Activated T-cell treated with anti-CD3 and anti-CD28 coated beads for 1 hour (primary cell): ENCODE data around the gene POM121C.
"Not testable (repeated sequence)": the region's sequence is repeated elsewhere in the genome, so short reads cannot be mapped to it uniquely, and the experiment has no call there.

Experiments used
- DNase-seq: peaks from one replicate; pipeline ENCODE4 v3.0.0-alpha.2; 2020; ENCODE audit warnings: low read depth

The POM121C gene

DNA sequence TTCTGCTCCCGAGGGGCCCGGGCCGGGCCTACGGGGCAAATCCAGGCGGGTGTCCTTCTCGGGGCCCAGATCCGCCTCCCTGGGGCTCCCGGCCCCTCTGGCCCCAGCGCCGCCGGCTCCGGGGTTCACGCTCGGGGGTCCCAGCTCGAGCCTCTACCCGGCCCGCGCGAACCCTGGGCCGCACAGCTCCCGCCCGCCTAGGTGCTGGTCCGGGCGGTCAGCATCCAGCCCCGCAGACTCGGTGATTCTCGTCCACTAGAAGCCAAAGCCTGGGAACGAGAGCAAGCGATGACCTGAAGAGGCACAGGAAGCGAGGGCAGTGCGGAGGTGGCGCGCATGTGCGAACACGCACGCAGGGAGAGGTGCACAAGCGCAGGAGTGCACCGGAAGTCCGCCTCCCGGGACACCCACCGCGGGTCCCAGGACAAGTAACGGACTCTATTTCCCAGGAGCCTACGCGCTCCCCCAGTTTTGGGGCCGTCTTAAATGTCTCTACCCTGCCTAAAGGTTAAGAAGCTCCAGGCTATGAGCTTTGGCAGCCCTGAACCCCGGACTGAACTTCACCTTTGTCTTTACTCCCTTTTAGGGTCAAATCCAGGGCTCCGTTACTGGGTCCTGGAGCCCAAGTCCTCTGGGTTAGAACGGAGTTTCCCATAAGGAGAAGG, at the start of gene POM121C:
TSS of gene POM121C (minus strand) at position 321 of the 665 bp plus-strand sequence. CDS start 44,803 bp downstream, outside the sequence.
- DNase-seq: peak; percentile 72

DNA sequence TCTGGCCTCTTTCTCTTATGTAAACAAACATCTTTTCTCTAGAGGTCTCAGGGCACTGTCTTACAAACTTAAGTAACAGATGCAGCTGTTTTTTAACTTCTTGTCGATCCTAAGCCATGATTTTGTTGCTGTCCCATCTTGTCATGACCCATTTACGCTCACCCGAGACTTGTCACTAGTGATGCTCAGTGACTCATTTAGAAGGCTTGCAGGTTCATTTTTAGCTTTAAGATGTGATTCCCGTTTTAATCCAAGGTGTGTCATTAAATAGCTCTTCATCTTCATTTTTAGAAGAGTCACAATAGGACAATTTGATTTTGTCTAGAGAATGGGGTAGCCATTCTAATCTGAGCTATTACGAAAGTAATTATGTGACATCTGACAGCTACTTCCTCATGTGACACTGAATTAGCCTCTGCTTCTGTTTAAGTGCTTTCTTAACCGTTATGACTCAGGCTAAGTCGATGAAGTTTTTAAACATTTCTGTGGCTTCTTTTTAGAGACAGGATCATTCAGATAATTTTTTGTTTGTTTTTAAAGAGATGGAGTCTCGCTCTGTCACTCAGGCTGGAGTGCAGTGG, 48.7 kb upstream of the POM121C start:
- no peak for DNase-seq

DNA sequence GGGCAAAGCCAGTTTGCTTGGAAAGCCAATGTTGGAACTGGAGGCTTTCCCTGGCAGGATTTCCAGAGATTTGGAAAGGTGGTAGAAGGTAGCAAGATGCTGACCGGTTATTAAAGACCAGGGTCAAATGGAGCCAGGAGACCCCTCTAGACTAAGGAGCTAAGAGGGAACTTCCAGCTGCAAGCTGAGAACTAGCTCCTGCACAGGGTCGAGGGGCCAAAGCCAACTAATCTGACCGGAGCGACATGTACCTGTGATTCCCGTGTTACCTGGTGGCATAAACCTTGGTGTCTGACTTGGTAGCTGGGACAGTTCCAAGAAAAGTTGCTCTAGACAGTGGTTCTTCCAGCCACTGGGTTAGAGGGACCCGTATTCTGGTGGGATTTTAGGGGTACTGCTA, 47.8 kb upstream of the POM121C start:
- no peak for DNase-seq

DNA sequence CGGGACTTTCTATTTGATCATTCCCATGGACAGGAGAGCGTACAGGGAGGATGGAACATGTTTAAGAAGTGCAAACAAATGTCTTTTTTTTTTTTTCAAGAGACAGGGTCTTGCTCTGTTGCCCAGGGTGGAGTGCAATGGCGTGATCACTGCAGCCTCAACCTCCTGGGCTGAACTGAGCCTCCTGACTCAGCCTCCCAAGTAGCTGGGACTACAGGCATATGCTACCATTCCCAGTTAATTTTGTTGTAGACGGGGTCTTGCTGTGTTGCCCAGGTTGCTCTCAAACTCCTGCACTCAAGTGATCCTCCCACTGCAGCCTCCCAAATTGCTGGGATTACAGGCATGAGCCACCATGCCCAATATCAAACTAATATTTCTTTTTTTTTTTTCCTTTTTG, 46.5 kb upstream of the POM121C start:
- no peak for DNase-seq

DNA sequence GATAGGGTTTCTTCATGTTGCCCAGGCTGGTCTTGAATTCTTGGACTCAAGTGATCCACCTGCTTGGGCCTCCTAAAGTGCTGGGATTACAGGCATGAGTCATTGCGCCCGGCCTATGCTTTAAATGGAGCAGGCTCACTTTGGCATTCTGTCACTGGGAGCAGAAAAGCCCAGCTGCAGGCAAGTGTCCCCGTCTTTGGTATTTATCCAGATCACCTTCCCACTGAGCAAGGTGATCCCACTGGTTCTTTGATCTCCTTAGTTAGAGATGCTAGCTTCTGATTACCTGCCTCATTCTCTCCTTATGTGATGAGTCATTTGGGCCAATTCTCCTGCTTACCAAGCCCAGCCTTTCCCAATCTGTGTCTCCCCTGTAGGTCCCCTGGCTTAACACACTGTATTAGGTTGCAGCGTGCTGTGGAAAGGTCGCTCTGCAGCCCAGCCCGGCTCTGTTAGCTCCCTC, 45.3 kb upstream of the POM121C start:
- DNase-seq: no peak

DNA sequence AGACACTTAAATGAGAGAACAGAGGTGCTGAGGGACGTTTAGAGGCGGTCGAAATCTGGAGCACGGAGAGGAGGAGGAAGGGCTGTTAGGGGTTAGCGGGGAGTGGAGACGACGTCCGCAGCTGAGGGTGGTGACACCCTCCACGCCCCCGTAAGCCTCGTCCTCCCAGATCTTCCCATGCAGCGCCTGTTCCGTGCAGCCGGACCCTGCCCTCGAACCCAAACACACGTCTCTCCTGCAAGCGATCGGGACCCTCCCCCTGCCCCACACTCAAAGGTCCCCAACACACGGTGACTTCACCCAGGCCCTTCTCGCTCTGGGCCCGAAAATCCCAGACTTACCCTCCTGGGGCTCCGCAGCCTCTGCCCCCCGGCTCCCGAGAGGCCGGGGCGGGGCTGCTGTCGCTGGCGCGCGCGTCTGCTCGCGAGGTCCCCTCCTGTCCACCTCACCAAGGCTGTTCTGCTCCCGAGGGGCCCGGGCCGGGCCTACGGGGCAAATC, 41.2 kb upstream of the POM121C start:
- DNase-seq: not testable (repeated sequence)

DNA sequence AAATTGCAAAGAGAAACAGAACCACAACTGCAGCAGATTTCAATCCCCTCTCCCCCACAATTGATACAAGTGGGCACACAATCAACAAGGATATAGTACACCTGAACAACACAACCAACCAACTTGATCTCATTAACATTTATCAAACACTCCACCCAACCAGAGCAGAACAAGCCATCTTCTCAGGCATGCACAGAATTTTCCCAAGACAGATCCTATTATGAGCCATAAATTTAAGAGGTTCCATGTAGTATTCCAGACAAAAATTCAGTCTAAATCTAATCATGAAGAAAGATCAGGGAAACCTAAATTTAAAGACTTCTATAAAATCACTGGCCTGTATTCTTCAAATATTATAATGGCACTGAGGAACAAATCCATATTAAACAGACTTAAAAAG, 35.6 kb upstream of the POM121C start:
- not testable (repeated sequence) for DNase-seq

DNA sequence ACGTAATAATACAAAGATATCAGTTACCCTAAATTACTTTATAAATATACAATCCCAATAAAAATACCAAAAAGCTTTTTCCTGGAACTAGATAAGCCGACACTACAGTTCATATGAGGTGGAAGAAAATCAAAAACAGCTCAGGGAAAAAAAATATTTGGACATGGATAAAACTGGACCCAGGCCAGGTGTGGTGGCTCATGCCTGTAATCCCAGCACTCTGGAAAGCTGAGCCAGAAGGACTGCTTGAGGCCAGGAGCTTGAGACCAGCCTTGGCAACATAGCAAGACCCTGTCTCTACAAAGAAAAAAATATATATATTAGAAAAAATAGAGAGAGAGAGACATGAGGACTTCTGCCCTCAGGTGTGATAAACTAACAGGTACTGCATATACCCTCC, 32.7 kb upstream of the POM121C start:
- DNase-seq: not testable (repeated sequence)

DNA sequence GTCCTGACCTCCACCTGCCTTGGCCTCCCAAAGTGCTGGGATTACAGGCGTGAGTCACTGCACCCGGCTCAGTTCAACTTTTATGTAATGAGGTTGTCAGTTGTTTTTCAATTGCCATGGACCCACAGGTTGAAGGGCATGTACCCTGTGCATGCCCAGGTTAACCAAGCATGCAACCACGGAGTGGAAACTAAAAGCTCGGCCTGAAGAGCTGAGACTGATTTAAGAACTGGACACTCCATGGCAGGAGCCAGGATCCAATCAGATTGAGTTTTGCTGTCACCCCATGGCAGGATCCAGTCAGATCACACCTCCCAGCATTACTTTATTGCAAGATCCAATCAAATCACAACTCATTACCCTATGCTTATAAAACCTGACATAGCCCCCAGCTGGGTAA, 22.9 kb upstream of the POM121C start:
- not testable (repeated sequence) for DNase-seq

DNA sequence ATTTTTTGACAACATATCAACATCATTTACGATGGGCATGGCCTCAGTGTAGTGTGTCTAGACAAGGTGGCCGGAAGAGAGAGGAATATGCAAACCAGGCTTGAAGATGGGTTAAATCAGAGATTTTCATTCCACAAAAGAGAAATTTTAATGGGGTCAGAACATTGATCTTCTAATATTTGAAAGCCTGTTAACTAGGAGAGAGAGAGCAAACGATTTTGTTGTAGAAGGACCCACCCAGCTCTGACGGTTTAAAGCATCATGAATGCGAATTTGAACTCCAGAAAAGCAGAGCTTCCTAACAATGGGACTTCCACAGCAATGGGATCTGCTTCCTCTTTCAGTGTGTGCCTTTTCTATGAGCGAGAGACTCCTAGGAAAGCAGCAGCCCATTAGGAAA, 5.9 kb upstream of the POM121C start, which contains the start of gene SPDYE5:
TSS of gene SPDYE5 (plus strand) at position 301 of the 400 bp plus-strand sequence. CDS start 1,728 bp downstream, outside the sequence.
- not testable (repeated sequence) for DNase-seq

DNA sequence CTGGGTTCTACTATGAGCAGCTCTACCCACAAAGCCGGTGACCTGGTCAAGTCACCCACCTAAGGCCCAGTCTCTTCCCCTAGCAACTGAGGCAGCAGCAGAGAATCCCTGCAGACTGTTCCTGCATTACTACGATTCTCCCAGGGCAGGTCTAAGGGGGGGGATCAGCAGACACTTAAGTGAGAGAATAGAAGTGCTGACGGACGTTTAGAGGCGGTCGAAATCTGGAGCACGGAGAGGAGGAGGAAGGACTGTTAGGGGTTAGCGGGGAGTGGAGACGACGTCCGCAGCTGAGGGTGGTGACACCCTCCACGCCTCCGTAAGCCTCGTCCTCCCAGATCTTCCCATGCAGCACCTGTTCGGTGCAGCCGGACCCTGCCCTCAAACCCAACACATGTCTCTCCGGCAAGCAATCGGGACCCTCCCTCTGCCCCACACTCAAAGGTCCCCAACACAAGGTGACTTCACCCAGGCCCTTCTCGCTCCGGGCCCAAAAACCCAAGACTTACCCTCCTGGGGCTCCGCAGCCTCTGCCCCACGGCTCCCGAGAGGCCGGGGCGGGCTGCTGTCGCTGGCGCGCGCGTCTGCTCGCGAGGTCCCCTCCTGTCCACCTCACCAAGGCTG, 632 bp downstream of the POM121C start:
- DNase-seq: not testable (repeated sequence)

DNA sequence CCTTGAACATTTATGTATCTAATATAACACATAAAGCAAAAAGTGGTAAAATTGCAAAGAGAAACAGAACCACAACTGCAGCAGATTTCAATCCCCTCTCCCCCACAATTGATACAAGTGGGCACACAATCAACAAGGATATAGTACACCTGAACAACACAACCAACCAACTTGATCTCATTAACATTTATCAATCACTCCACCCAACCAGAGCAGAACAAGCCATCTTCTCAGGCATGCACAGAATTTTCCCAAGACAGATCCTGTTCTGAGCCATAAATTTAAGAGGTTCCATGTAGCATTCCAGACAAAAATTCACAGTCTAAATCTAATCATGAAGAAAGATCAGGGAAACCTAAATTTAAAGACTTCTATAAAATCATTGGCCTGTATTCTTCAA, 5.8 kb downstream of the POM121C start:
- not testable (repeated sequence) for DNase-seq

DNA sequence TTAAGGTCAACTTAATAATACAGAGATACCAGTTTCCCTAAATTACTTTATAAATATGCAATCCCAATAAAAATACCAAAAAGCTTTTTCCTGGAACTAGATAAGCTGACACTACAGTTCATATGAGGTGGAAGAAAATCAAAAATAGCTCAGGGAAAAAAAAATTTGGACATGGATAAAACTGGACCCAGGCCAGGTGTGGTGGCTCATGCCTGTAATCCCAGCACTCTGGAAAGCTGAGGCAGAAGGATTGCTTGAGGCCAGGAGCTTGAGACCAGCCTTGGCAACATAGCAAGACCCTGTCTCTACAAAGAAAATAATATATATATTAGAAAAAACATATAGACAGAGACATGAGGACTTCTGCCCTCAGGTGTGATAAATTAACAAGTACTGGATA, 8.6 kb downstream of the POM121C start:
- DNase-seq: not testable (repeated sequence)

DNA sequence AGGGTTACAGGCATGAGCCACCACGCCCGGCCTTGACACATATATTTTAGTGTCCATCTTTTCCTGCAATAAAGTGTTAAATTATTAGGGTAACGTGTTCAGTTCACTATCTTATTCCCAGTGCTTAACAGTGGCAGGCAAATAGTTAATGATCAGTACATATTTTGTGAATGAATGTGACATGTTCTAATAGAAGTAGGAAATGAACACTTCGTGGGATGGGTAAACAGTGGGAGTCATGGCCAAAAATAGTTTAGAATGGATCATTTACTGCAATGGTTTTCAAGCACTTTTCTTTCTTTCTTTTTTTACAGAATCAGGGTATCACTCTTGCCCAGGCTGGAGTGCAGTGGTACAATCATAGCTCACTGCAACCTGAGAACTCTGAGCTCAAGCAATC, 15.9 kb downstream of the POM121C start:
- not testable (repeated sequence) for DNase-seq

DNA sequence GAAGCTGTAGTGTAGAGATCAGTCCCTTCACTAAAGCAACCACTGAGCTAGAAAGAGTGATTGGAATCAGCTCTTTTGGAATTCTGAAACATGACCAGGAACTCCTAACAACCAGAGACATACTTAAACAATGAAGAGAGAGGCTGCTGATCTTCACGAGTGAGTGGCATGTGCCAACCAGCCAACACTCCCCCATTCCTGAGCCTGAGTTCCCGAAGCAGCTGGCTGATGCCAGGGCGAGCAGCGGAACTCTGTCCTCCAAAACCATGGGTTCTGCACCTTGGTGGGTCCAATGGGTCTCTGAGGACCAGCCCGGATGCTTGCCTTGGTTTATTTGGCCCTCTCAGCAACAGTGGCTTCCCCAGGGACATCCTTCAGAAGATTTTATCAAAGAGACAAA, 25.6 kb downstream of the POM121C start:
- DNase-seq: not testable (repeated sequence)

DNA sequence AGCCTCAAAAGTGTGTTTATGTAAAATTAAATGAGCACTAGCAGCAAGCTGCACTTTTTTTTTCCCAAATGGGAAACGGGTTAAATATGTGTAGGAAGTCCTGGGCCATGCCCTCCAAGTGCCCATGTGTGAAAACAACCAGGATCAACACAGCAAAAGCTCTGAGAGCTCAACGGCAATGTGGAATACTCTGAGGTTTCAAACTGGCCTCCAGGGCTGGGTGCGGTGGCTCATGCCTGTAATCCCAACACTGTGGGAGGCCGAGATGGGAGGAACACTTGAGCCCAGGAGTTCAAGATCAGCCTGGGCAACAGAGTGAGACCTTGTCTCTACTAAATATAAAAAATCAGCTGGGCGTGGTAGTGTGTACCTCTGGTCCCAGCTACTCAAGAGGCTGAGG, 28.1 kb downstream of the POM121C start:
- DNase-seq: not testable (repeated sequence)

DNA sequence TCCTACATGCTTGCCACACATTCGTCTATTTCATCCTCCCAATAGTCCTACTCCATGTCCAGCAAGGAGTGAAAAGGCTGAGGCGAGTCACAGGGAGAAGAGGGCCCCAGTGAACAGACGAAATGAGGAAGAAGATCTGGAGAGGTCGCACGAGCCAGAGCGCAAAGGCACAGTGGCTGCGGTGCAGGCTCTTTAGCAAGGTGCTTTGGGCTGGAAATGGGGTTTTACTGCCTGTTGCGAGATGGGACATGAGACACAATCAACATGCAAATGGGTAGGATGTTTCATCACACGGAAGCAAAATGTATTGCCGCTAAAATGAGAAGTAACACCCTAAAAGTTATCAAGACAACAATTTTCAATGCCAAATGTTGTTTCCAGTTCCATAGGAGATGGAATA, 29.7 kb downstream of the POM121C start:
- not testable (repeated sequence) for DNase-seq

DNA sequence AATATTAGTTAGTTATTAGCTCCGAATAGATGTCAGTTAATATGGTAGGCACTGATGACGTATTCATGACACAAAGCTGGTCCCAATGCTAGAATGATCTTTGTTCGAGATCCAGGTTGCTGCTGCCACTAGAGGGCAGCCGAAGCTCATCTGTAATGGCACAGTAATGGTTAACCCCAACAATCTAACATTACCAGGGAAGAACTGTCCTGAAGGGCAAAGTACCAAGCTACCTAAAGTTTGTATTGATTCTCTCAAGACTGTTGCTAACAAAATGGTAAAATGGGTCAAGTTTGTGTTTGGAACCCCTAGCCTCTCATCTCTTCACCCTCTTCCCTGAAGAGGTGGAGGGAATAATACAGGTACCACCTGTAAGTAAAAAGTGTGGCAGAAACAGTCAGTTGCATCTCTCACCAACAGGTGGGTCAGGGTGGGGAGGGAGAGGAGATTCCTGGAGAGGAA, 33.6 kb downstream of the POM121C start:
- DNase-seq: not testable (repeated sequence)

DNA sequence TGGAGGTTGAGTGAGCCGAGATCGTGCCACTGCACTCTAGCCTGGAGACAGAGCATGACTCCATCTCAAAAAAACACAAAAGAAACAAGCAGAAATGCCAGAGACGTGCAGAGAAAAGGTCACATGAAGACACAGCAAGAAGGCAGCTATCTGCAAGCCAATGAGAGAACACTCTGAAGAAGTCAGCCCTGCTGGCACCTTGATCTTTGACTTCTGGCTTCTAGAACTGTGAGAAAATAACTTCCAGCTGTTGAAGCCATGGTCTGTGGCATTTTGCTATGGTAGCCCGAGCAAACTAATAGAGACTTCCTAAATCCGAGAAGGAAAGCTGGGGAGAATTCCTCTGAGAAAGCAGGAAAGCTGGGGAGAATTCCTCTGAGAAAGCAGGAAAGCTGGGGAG, 36.2 kb downstream of the POM121C start:
- DNase-seq: not testable (repeated sequence)

DNA sequence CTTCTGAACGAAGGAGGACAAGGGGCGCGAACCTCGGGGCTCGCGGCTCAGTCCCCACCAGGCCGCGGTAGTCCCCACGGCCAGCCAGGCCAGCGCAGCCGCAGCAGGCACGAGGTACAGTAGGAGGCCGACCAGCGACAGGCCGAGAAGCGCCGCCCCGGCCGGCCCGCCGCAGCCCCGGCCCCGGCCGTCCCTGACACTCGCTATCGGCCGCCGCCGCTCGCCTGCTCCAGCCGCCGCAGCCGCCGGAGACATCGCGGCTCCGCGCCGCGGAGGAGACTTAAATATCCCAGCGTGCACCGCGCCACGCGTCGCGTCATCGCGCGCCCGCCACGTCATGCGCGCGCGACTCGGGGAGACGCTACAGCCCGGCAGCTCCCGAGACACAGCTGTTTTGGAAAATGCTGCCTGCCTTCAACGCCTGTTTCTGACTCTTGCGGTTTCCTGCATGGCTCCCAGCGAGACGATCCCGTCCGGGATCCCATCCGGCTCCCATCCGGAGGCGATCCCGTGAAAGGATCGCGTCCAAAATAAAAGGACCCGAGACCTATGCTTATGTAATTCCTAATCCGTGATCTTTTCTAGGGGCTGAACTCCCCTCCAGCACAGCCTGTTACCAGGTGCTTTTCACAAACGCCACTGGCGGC, 43.5 kb downstream of the POM121C start:
- DNase-seq: peak; percentile 9

DNA sequence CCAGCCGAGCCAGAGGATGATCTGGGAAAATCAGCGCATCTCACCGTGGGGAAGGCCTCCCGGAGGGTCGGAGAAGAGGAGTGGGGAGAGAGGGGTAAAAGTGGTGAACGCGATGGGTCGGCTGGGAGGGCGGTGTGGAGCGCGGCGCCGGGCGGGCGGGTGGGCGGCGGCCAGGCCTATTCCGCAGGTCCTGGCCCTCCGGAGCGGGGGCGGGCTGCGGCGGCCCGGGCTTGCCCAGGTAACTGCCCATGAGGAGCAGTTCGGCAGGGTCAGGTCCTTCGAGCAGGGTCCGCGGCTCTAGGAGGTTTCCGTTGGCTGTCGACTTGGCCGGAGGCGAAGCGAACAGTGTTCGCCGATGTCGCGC, 44.0 kb downstream of the POM121C start:
- DNase-seq: not testable (repeated sequence)

DNA sequence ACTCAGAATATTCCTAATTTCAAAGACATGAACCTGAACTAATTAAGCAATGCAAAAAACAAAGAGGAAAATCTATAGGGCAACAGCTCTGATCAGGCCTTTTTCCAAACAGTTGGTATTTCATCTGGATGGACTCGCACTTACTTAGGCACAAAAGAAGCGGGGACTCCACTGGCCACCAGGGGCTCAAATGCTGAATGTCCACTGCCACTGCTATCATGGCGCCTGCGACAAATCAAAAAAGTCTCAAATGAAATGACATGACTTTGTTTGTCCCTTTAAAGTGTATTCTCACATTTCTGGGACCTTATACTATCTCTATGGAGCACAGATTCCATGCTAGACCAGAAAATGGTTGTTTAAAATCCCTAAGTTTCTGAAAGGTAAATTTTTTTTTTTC, 47.1 kb downstream of the POM121C start:
- not testable (repeated sequence) for DNase-seq
